ENCODE measurements around the gene FGFRL1.

DNA sequence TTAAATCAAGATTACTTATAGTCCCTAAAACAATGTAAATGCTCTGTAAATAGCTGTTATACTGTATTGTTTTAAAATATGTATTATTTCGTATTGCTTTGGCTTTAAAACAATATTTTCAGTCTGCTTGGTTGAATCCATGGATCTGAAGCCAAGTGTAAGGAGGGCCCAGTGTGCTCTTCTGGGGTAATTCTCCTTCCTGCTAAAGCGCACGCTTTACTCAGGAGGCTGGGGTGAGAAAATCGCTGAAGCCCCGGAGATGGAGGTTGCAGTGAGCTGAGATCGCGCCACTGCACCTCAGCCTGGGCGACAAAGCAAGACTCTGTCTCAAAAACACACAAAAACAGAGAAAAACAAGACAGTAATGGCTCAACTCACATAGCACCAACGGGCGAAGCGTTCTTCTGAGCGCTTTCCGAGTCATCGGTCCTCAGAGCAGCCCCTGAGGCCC lies 25.0 kb upstream of the FGFRL1 start:
- no peak for TF ChIP-seq POLR2A (IDR thresholded peaks at IDR 0.05)
- TF ChIP-seq CTCF (IDR thresholded peaks at IDR 0.05): no peak

All from right lobe of liver (tissue), 4 donors.